ENCODE results near the gene HPD. TPM values are rescaled to one million over a fixed set of nuclear protein-coding genes. Genes with fewer than 3 reads are reported as not detected.

The HPD gene
- total RNA-seq, 2 donors from 2014 or later: not detected

GRCh38 chr12:121849211-121849610 is 9.4 kb downstream of the HPD start:
- ATAC-seq (replicated peaks): no peak
- no peaks in the 10 kb centered on the region for H3K27me3 Mint-ChIP-seq
- H3K9me3 Mint-ChIP-seq: no peaks in the 10 kb centered on the region
- no peaks in the 10 kb centered on the region for H3K4me1 Mint-ChIP-seq
- no peaks in the 10 kb centered on the region for H3K36me3 Mint-ChIP-seq (ENCODE audit: low read depth)
- H3K27ac Mint-ChIP-seq: no peak overlapping the region
- no peak overlapping the region for H3K4me3 Mint-ChIP-seq

- no peaks in the 10 kb centered on the region for H3K27me3 Mint-ChIP-seq
- ATAC-seq (replicated peaks): no peak
- no peak overlapping the region for H3K27ac Mint-ChIP-seq
- H3K4me1 Mint-ChIP-seq: no peaks in the 10 kb centered on the region
- no peaks in the 10 kb centered on the region for H3K9me3 Mint-ChIP-seq
- no peaks in the 10 kb centered on the region for H3K36me3 Mint-ChIP-seq (ENCODE audit: low read depth)
- H3K4me3 Mint-ChIP-seq: no peak overlapping the region
Measured at GRCh38 chr12:121845701-121846100, 13.0 kb downstream of the HPD start.

GRCh38 chr12:121843236-121843982 is 15.2 kb downstream of the HPD start:
- ATAC-seq (replicated peaks): no peak
- Mint-ChIP-seq H3K27me3 (no peaks in the 10 kb centered on the region), H3K4me1 (peaks cover 8% of the 10 kb centered on the region), H3K27ac (peak overlapping the region; percentile 2), H3K36me3 (ENCODE audit: low read depth) (no peaks in the 10 kb centered on the region), H3K9me3 (no peaks in the 10 kb centered on the region), H3K4me3 (no peak overlapping the region)

- peak overlapping the region; percentile 97 for H3K4me3 Mint-ChIP-seq
- no peaks in the 10 kb centered on the region for H3K27me3 Mint-ChIP-seq
- H3K27ac Mint-ChIP-seq: peak overlapping the region; percentile 89
- no peaks in the 10 kb centered on the region for H3K9me3 Mint-ChIP-seq
- peaks cover 8% of the 10 kb centered on the region for H3K4me1 Mint-ChIP-seq
- ATAC-seq (replicated peaks): no peak
- H3K36me3 Mint-ChIP-seq (ENCODE audit: low read depth): no peaks in the 10 kb centered on the region
Measured at GRCh38 chr12:121839993-121840761, 18.5 kb downstream of the HPD start.

- Mint-ChIP-seq H3K4me1 (peaks cover 8% of the 10 kb centered on the region), H3K9me3 (no peaks in the 10 kb centered on the region), H3K27me3 (no peaks in the 10 kb centered on the region), H3K36me3 (ENCODE audit: low read depth) (no peaks in the 10 kb centered on the region), H3K27ac (peak overlapping the region; percentile 89), H3K4me3 (peak overlapping the region; percentile 97)
- ATAC-seq (replicated peaks): peak; percentile 99
Measured at GRCh38 chr12:121839106-121839992, 19.3 kb downstream of the HPD start.

- Mint-ChIP-seq H3K27me3 (no peaks in the 10 kb centered on the region), H3K36me3 (ENCODE audit: low read depth) (no peaks in the 10 kb centered on the region), H3K4me3 (no peak overlapping the region), H3K27ac (no peak overlapping the region), H3K9me3 (no peaks in the 10 kb centered on the region), H3K4me1 (peaks cover 8% of the 10 kb centered on the region)
- ATAC-seq (replicated peaks): no peak
Measured at GRCh38 chr12:121838126-121838525, 20.5 kb downstream of the HPD start.

GRCh38 chr12:121837680-121838079 is 21.0 kb downstream of the HPD start:
- no peak for ATAC-seq (replicated peaks)
- no peaks in the 10 kb centered on the region for H3K9me3 Mint-ChIP-seq
- peaks cover 8% of the 10 kb centered on the region for H3K4me1 Mint-ChIP-seq

GRCh38 chr12:121831571-121832245 is 27.0 kb downstream of the HPD start:
- ATAC-seq (replicated peaks): no peak
- Mint-ChIP-seq H3K27ac (peak overlapping the region; percentile 48), H3K4me1 (peaks cover 4% of the 10 kb centered on the region), H3K27me3 (no peaks in the 10 kb centered on the region), H3K4me3 (no peak overlapping the region), H3K36me3 (ENCODE audit: low read depth) (peaks cover 58% of the 10 kb centered on the region), H3K9me3 (no peaks in the 10 kb centered on the region)

More at GRCh38 chr12:121837680-121838079, 21.0 kb downstream of the HPD start:
- H3K27ac Mint-ChIP-seq: no peak overlapping the region
- no peak overlapping the region for H3K4me3 Mint-ChIP-seq
- peaks cover 2% of the 10 kb centered on the region for H3K36me3 Mint-ChIP-seq (ENCODE audit: low read depth)
- H3K27me3 Mint-ChIP-seq: no peaks in the 10 kb centered on the region

- Mint-ChIP-seq H3K9me3 (no peaks in the 10 kb centered on the region), H3K27ac (peak overlapping the region; percentile 48), H3K36me3 (ENCODE audit: low read depth) (peaks cover 68% of the 10 kb centered on the region), H3K4me3 (no peak overlapping the region), H3K27me3 (no peaks in the 10 kb centered on the region), H3K4me1 (peaks cover 9% of the 10 kb centered on the region)
- no peak for ATAC-seq (replicated peaks)
Measured at GRCh38 chr12:121830588-121831265, 27.9 kb downstream of the HPD start.

- Mint-ChIP-seq H3K27ac (no peak overlapping the region), H3K36me3 (ENCODE audit: low read depth) (peaks cover 74% of the 10 kb centered on the region), H3K4me1 (peaks cover 9% of the 10 kb centered on the region), H3K27me3 (no peaks in the 10 kb centered on the region), H3K9me3 (no peaks in the 10 kb centered on the region), H3K4me3 (no peak overlapping the region)
- no peak for ATAC-seq (replicated peaks)
Measured at GRCh38 chr12:121830134-121830533, 28.5 kb downstream of the HPD start.

GRCh38 chr12:121829250-121829918 is 29.3 kb downstream of the HPD start:
- H3K4me3 Mint-ChIP-seq: no peak overlapping the region
- H3K27ac Mint-ChIP-seq: peak overlapping the region; percentile 43
- H3K9me3 Mint-ChIP-seq: no peaks in the 10 kb centered on the region
- ATAC-seq (replicated peaks): no peak
- no peaks in the 10 kb centered on the region for H3K27me3 Mint-ChIP-seq
- H3K4me1 Mint-ChIP-seq: peaks cover 9% of the 10 kb centered on the region
- peaks cover 81% of the 10 kb centered on the region for H3K36me3 Mint-ChIP-seq (ENCODE audit: low read depth)

GRCh38 chr12:121828826-121829225 is 29.8 kb downstream of the HPD start:
- Mint-ChIP-seq H3K36me3 (ENCODE audit: low read depth) (peaks cover 87% of the 10 kb centered on the region), H3K27ac (peak overlapping the region; percentile 43), H3K4me3 (no peak overlapping the region), H3K9me3 (no peaks in the 10 kb centered on the region), H3K27me3 (no peaks in the 10 kb centered on the region), H3K4me1 (peaks cover 9% of the 10 kb centered on the region)
- ATAC-seq (replicated peaks): no peak

- peaks cover 9% of the 10 kb centered on the region for H3K4me1 Mint-ChIP-seq
- no peak for ATAC-seq (replicated peaks)
- no peaks in the 10 kb centered on the region for H3K9me3 Mint-ChIP-seq
- peaks cover 92% of the 10 kb centered on the region for H3K36me3 Mint-ChIP-seq (ENCODE audit: low read depth)
- H3K27me3 Mint-ChIP-seq: no peaks in the 10 kb centered on the region
- H3K4me3 Mint-ChIP-seq: no peak overlapping the region
- H3K27ac Mint-ChIP-seq: peak overlapping the region; percentile 43
Measured at GRCh38 chr12:121828306-121828705, 30.4 kb downstream of the HPD start.

All from activated T-helper 17 cell treated with anti-CD3 and anti-CD28 coated beads, Interleukin-2, amount 50 U/mL, for 72 hours (primary cell).